ENCODE data around the gene SCN9A. TPM values are rescaled to one million over a fixed set of nuclear protein-coding genes. Genes with fewer than 3 reads are reported as not detected.

The SCN9A gene
- polyA plus RNA-seq, 1 donor from 2014 or later = 10.4 TPM

DNA sequence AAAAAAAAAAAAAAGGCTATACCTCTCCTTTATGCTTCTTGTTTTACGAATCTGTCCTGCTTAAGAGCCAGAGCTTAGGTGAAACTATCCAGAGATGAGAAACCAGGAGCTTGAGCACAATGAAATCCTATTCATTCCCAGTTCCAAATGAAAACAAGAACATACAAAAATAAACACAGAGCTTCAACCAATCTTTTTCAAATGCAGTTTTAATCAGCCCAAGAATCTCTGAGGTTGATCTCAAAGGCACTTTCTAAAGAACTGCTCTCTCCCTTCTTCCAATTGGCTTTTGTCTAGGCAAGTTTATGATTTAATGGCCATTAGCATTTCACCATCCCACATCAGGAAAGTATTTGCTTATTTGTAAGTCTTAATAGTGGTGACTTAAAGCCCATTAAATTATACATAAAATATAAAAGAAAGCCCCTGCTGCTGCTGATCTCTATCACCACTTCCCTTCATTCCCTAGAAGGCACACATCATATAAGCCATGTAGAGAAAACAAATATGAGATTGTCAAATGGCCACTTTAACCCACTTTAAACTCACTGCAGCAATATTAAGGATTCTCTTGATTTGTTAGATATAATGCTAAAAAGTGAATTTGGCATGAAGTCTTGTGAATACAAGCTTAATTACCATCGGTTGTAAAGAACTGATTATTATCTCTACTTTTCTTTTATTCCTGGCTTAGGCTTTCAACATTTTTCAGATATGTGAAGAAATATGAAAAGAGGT, 29.3 kb upstream of the SCN9A start:
- Histone ChIP-seq H3K9me3 (ENCODE audit: low read length) (no peaks in the 10 kb centered on the region), H4K20me1 (ENCODE audit: insufficient read depth) (no peaks in the 10 kb centered on the region), H3K79me2 (replicated peaks; ENCODE audit: insufficient read depth, low read length) (no peaks in the 10 kb centered on the region), H3F3A (ENCODE audit: insufficient read depth, low read length, poor library complexity, severe bottlenecking) (no peaks in the 10 kb centered on the region), H3K27me3 (ENCODE audit: insufficient read depth, low read depth, low read length) (no peaks in the 10 kb centered on the region), H3K4me2 (ENCODE audit: low read length) (no peak overlapping the region), H3K9ac (ENCODE audit: low read length) (no peak overlapping the region), H3K9me2 (ENCODE audit: insufficient read depth, low read length) (no peaks in the 10 kb centered on the region), H3K4me3 (ENCODE audit: low read length) (no peak overlapping the region), H2AFZ (ENCODE audit: low read depth, low read length) (no peak overlapping the region), H3K27ac (ENCODE audit: low read length) (no peak overlapping the region), H3K36me3 (ENCODE audit: insufficient read depth, low read length) (no peaks in the 10 kb centered on the region)
- TF ChIP-seq MXI1 (conservative IDR thresholded peaks at IDR 0.05; ENCODE audit: poor library complexity, severe bottlenecking) (no peak), POLR2AphosphoS5 (IDR thresholded peaks at IDR 0.05) (no peak), SMC3 (conservative IDR thresholded peaks at IDR 0.05; ENCODE audit: poor library complexity) (no peak), RAD21 (conservative IDR thresholded peaks at IDR 0.05) (no peak), TAF1 (IDR thresholded peaks at IDR 0.05; ENCODE audit: low read depth) (no peak), EZH2 (IDR thresholded peaks at IDR 0.05; ENCODE audit: borderline replicate concordance, insufficient read depth, low read length, poor library complexity, severe bottlenecking) (no peak), EP300 (conservative IDR thresholded peaks at IDR 0.05; ENCODE audit: poor library complexity, severe bottlenecking) (no peak)
- TF ChIP-seq, protein P1, sequence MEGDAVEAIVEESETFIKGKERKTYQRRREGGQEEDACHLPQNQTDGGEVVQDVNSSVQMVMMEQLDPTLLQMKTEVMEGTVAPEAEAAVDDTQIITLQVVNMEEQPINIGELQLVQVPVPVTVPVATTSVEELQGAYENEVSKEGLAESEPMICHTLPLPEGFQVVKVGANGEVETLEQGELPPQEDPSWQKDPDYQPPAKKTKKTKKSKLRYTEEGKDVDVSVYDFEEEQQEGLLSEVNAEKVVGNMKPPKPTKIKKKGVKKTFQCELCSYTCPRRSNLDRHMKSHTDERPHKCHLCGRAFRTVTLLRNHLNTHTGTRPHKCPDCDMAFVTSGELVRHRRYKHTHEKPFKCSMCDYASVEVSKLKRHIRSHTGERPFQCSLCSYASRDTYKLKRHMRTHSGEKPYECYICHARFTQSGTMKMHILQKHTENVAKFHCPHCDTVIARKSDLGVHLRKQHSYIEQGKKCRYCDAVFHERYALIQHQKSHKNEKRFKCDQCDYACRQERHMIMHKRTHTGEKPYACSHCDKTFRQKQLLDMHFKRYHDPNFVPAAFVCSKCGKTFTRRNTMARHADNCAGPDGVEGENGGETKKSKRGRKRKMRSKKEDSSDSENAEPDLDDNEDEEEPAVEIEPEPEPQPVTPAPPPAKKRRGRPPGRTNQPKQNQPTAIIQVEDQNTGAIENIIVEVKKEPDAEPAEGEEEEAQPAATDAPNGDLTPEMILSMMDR (IDR thresholded peaks at IDR 0.05; ENCODE audit: poor library complexity, severe bottlenecking) = no peak
- TF ChIP-seq, protein P2, sequence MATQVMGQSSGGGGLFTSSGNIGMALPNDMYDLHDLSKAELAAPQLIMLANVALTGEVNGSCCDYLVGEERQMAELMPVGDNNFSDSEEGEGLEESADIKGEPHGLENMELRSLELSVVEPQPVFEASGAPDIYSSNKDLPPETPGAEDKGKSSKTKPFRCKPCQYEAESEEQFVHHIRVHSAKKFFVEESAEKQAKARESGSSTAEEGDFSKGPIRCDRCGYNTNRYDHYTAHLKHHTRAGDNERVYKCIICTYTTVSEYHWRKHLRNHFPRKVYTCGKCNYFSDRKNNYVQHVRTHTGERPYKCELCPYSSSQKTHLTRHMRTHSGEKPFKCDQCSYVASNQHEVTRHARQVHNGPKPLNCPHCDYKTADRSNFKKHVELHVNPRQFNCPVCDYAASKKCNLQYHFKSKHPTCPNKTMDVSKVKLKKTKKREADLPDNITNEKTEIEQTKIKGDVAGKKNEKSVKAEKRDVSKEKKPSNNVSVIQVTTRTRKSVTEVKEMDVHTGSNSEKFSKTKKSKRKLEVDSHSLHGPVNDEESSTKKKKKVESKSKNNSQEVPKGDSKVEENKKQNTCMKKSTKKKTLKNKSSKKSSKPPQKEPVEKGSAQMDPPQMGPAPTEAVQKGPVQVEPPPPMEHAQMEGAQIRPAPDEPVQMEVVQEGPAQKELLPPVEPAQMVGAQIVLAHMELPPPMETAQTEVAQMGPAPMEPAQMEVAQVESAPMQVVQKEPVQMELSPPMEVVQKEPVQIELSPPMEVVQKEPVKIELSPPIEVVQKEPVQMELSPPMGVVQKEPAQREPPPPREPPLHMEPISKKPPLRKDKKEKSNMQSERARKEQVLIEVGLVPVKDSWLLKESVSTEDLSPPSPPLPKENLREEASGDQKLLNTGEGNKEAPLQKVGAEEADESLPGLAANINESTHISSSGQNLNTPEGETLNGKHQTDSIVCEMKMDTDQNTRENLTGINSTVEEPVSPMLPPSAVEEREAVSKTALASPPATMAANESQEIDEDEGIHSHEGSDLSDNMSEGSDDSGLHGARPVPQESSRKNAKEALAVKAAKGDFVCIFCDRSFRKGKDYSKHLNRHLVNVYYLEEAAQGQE (IDR thresholded peaks at IDR 0.05; ENCODE audit: borderline replicate concordance) = no peak

DNA sequence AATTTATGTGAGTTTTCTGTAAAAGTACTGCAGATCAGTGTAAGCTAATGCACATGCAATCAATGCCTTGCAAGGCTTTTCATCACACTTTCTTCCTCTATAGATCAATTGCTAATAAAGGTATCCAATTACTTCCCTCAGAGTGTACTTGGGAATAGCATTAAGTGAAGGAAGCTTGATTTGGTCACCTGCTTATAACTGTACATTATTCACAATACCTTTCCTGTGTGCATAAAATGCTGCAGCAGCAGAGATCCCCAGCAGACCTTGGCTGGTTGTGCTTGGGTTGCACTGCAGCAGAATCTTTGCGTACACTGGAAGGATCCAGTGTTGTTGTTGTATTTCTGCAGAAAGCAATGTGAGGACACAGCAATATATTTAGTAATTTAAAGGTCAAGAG, 18.5 kb upstream of the SCN9A start:
- Histone ChIP-seq H3K9ac (ENCODE audit: low read length) (no peak overlapping the region), H3K27me3 (ENCODE audit: insufficient read depth, low read depth, low read length) (no peaks in the 10 kb centered on the region), H3K79me2 (replicated peaks; ENCODE audit: insufficient read depth, low read length) (no peaks in the 10 kb centered on the region), H3K9me2 (ENCODE audit: insufficient read depth, low read length) (no peaks in the 10 kb centered on the region), H3K4me2 (ENCODE audit: low read length) (no peak overlapping the region), H3F3A (ENCODE audit: insufficient read depth, low read length, poor library complexity, severe bottlenecking) (no peaks in the 10 kb centered on the region), H4K20me1 (ENCODE audit: insufficient read depth) (no peaks in the 10 kb centered on the region), H3K27ac (ENCODE audit: low read length) (no peak overlapping the region), H2AFZ (ENCODE audit: low read depth, low read length) (no peak overlapping the region), H3K4me3 (ENCODE audit: low read length) (no peak overlapping the region), H3K36me3 (ENCODE audit: insufficient read depth, low read length) (no peaks in the 10 kb centered on the region), H3K9me3 (ENCODE audit: low read length) (no peaks in the 10 kb centered on the region)
- TF ChIP-seq MXI1 (conservative IDR thresholded peaks at IDR 0.05; ENCODE audit: poor library complexity, severe bottlenecking) (no peak), RAD21 (conservative IDR thresholded peaks at IDR 0.05) (no peak), EZH2 (IDR thresholded peaks at IDR 0.05; ENCODE audit: borderline replicate concordance, insufficient read depth, low read length, poor library complexity, severe bottlenecking) (no peak), EP300 (conservative IDR thresholded peaks at IDR 0.05; ENCODE audit: poor library complexity, severe bottlenecking) (no peak), POLR2AphosphoS5 (IDR thresholded peaks at IDR 0.05) (no peak), SMC3 (conservative IDR thresholded peaks at IDR 0.05; ENCODE audit: poor library complexity) (no peak), TAF1 (IDR thresholded peaks at IDR 0.05; ENCODE audit: low read depth) (no peak)
- TF ChIP-seq, protein P1 (IDR thresholded peaks at IDR 0.05; ENCODE audit: poor library complexity, severe bottlenecking) = no peak
- TF ChIP-seq, protein P2 (IDR thresholded peaks at IDR 0.05; ENCODE audit: borderline replicate concordance) = no peak
